ENCODE results near the gene VWDE. TPM values are rescaled to one million over a fixed set of nuclear protein-coding genes. Genes with fewer than 3 reads are reported as not detected.
"Not testable (repeated sequence)": the region's sequence is repeated elsewhere in the genome, so short reads cannot be mapped to it uniquely, and the experiment has no call there.

VWDE gene
- total RNA-seq, 6 donors from 2014 or later, result 0.22 to 4.4 (median 1.1) TPM

DNA sequence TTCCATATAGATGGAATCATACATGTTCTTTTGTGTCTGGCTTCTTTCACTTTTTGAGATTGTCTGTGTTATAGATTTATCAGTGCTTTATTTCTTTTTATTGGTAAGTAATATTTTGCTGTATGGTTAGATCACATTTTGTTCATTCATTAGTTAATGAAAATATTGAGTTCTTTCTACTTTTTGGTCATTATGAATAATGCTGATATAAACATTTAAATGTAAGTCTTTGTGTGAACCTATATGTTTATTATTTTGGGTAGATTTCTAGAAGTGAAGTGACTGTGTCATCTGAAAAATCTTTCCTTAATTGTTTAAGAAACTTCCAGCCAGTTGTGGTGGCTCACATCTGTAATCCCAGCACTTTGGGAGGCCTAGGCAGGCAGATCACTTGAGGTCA lies 11.4 kb upstream of the VWDE start:
- H3K27ac ChIP-seq, result no peak overlapping the region
- TF ChIP-seq, protein P1, sequence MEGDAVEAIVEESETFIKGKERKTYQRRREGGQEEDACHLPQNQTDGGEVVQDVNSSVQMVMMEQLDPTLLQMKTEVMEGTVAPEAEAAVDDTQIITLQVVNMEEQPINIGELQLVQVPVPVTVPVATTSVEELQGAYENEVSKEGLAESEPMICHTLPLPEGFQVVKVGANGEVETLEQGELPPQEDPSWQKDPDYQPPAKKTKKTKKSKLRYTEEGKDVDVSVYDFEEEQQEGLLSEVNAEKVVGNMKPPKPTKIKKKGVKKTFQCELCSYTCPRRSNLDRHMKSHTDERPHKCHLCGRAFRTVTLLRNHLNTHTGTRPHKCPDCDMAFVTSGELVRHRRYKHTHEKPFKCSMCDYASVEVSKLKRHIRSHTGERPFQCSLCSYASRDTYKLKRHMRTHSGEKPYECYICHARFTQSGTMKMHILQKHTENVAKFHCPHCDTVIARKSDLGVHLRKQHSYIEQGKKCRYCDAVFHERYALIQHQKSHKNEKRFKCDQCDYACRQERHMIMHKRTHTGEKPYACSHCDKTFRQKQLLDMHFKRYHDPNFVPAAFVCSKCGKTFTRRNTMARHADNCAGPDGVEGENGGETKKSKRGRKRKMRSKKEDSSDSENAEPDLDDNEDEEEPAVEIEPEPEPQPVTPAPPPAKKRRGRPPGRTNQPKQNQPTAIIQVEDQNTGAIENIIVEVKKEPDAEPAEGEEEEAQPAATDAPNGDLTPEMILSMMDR (IDR thresholded peaks at IDR 0.05), result no peak
- TF ChIP-seq POLR2A (IDR thresholded peaks at IDR 0.05), result no peak
- TF ChIP-seq POLR2AphosphoS5 (IDR thresholded peaks at IDR 0.05), result no peak
- TF ChIP-seq EP300 (IDR thresholded peaks at IDR 0.05), result no peak
- no peaks in the 10 kb centered on the region for H3K27me3 ChIP-seq
- ATAC-seq (ENCODE audit: low FRiP score in 2 of 2) (no peak), DNase-seq (no peak)
- H3K4me3 ChIP-seq, result no peak overlapping the region
- no peaks in the 10 kb centered on the region for H3K9me3 ChIP-seq
- no peaks in the 10 kb centered on the region for H3K4me1 ChIP-seq
- no peaks in the 10 kb centered on the region for H3K36me3 ChIP-seq

DNA sequence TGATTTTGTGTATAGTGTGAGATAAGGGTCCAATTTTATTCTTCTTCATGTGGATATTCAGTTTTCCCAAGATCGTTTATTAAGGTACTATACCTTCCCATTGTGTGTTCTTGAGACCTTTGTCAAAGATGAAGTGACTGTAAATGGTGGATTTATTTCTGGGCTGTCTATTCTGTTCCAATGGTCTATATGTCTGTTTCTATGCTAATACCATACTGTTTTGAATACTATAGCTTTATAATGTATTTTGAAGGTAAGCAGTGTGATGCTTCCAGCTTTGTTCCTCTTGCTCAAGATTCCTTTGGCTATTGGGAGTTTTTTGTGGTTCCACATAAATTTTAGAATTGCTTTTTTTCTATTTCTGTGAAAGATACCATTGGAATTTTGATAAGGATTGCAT lies 8.7 kb upstream of the VWDE start:
- 88 to 100% methylated on average over 1 of the region's 1 CpG for WGBS, 2 donors
- H3K4me3 ChIP-seq, result no peak overlapping the region
- H3K36me3 ChIP-seq, result no peaks in the 10 kb centered on the region
- no peaks in the 10 kb centered on the region for H3K27me3 ChIP-seq
- no peaks in the 10 kb centered on the region for H3K9me3 ChIP-seq
- no peak for DNase-seq
- no peak for TF ChIP-seq EP300 (IDR thresholded peaks at IDR 0.05)
- no peak for TF ChIP-seq POLR2A (IDR thresholded peaks at IDR 0.05)
- no peak for TF ChIP-seq POLR2AphosphoS5 (IDR thresholded peaks at IDR 0.05)
- TF ChIP-seq, protein P1 (IDR thresholded peaks at IDR 0.05), result no peak
- no peak overlapping the region for H3K27ac ChIP-seq
- no peak for ATAC-seq (ENCODE audit: low FRiP score in 2 of 2)
- H3K4me1 ChIP-seq, result no peaks in the 10 kb centered on the region

DNA sequence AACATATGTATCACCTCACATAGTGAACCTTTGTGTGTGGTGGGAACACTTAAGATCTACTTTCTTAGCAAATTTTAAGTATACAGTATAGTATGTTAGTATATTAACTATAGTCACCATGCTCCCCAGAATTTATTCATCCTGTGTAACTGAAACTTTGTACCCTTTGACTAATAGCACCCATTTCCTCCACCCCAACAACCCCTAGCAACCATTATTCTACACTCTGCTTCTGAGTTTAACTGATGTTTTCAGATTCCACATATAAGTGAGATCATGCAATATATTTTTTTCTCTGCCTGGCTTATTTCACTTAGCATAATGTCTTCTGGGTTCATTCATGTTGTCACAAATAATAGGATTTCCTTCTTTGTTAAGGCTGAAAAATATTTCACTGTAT lies 6.9 kb upstream of the VWDE start:
- Histone ChIP-seq H3K4me3 (no peak overlapping the region), H3K27ac (no peak overlapping the region), H3K36me3 (no peaks in the 10 kb centered on the region), H3K9me3 (no peaks in the 10 kb centered on the region), H3K27me3 (no peaks in the 10 kb centered on the region), H3K4me1 (no peaks in the 10 kb centered on the region)
- no peak for TF ChIP-seq POLR2A (IDR thresholded peaks at IDR 0.05)
- no peak for TF ChIP-seq EP300 (IDR thresholded peaks at IDR 0.05)
- TF ChIP-seq, protein P1 (IDR thresholded peaks at IDR 0.05), result no peak
- TF ChIP-seq POLR2AphosphoS5 (IDR thresholded peaks at IDR 0.05), result no peak
- no peak for DNase-seq
- no peak for ATAC-seq (ENCODE audit: low FRiP score in 2 of 2)

DNA sequence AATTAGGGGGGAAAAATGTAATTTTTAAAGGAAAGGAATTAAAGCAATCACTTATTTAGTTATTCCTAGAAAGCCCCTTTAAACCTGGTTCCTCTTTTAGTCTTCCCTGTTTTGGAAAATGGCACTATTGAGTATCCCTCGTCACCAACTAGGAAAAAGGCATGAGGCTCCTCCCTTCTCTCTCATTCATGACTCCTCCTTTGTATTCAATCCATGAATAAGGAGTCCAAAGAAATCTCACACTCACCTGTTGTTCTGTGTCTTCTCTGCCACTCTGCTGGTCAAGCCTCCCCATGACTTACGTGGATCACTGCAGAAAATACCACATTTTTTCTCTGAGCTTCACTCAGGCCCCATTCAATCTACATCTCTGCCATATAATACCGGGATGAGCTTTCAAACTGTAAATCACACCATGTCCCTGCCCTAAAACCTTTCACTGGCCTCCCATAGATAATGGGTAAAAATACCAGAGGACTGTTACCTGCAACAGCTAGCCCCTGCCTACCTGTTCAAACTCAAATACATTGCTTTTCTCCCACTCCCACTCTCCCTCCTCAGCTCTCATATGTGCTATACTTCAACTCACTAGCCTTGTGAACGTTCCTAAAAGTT lies 5.5 kb upstream of the VWDE start:
- no peaks in the 10 kb centered on the region for H3K27me3 ChIP-seq
- peaks cover 0 to 2% (median under 1%) of the 10 kb centered on the region in 4 donors for H3K4me1 ChIP-seq
- no peak overlapping the region for H3K27ac ChIP-seq
- DNase-seq (no peak), ATAC-seq (ENCODE audit: low FRiP score in 2 of 2) (no peak)
- WGBS, 2 donors, result 73 to 75% methylated on average over 4 of the region's 4 CpGs
- no peak for TF ChIP-seq EP300 (IDR thresholded peaks at IDR 0.05)
- no peak for TF ChIP-seq POLR2A (IDR thresholded peaks at IDR 0.05)
- H3K4me3 ChIP-seq, result no peak overlapping the region
- H3K9me3 ChIP-seq, result no peaks in the 10 kb centered on the region
- H3K36me3 ChIP-seq, result no peaks in the 10 kb centered on the region

DNA sequence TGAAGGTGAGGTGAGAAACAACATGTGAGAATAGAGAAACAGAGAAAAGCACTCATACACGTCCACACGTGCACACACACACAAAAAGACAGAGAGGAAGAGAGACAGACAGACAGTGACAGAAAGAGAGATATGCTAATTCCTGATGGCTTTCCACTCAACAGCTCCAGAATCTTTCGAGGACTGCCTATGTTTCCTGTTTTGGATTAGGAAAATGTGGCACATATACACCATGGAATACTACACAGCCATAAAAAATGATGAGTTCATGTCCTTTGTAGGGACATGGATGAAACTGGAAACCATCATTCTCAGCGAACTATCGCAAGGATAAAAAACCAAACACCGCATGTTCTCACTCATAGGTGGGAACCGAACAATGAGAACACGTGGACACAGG lies 4.0 kb upstream of the VWDE start:
- H3K4me1 ChIP-seq, result peaks cover 0 to 17% (median 15%) of the 10 kb centered on the region in 4 donors
- not testable (repeated sequence) for H3K4me3 ChIP-seq; H3K36me3 ChIP-seq; DNase-seq; H3K9me3 ChIP-seq; H3K27me3 ChIP-seq; ATAC-seq (ENCODE audit: low FRiP score in 2 of 2); H3K27ac ChIP-seq
- 87 to 93% methylated on average over 8 of the region's 8 CpGs for WGBS, 2 donors

DNA sequence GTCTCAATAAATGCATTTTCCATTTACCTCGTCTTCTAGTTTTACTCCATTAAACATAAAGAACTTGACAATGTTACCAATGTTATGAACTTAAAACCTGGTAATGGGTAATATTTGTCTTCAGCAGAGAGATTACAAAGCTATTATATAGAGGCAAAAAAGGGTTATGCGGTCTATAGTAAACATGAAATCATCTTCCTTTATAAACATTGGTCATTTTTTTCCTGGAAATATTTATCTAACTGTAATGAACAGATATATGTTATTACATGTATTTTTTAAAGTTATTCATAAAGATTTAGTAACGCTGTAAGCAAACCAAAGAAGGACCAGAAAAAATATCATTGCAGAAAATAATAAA lies 1.3 kb downstream of the VWDE start:
- peaks cover 0 to 18% (median 15%) of the 10 kb centered on the region in 4 donors for H3K4me1 ChIP-seq
- no peak for TF ChIP-seq EP300 (IDR thresholded peaks at IDR 0.05)
- no peak for TF ChIP-seq POLR2A (IDR thresholded peaks at IDR 0.05)
- TF ChIP-seq, protein P1 (IDR thresholded peaks at IDR 0.05), result no peak
- no peak for TF ChIP-seq POLR2AphosphoS5 (IDR thresholded peaks at IDR 0.05)
- no peak overlapping the region for H3K27ac ChIP-seq
- WGBS, 2 donors, result 75 to 76% methylated on average over 3 of the region's 3 CpGs
- no peaks in the 10 kb centered on the region for H3K27me3 ChIP-seq
- H3K36me3 ChIP-seq, result no peaks in the 10 kb centered on the region
- H3K9me3 ChIP-seq, result peaks cover 0 to 6% (median 0%) of the 10 kb centered on the region in 4 donors
- DNase-seq, result no peak
- H3K4me3 ChIP-seq, result no peak overlapping the region
- ATAC-seq (ENCODE audit: low FRiP score in 2 of 2), result no peak

Data from upper lobe of left lung (tissue), 6 donors.